H1 (cell line): ENCODE measurements around the gene EIF4E1B. TPM values are rescaled to one million over a fixed set of nuclear protein-coding genes. Genes with fewer than 3 reads are reported as not detected.

Source experiments
- CTCF ChIA-PET: fragments of 300-600 bp; sonication (Branson Sonifier 250); formaldehyde crosslinking; loops from one replicate; lab custom pipeline; 2021; ENCODE audit not compliant: partially characterized antibody; lab: Charles Lee
- POLR2A ChIA-PET: fragments of 300-600 bp; sonication (Branson Sonifier 250); formaldehyde crosslinking; loops from one replicate; lab custom pipeline; 2021; ENCODE audit warnings: inconsistent platforms; ENCODE audit not compliant: partially characterized antibody; lab: Charles Lee
- DNase-seq, 2 experiments: peaks; one replicate each; pipeline versions ENCODE4 v3.0.0 to v3.0.0-alpha.2; 2010 to 2022; ENCODE audit warnings: low spot score in 2 of 2, low read depth in 1 of 2, mixed read lengths in 1 of 2
- FAIRE-seq: peaks from 2 replicates; lab custom pipeline; 2011; peaks lifted over from hg19 to GRCh38; lab: Jason Lieb, UNC
- H2AFZ ChIP-seq: 2 replicates; pipeline ENCODE4 v1.8.1; 2012; ENCODE audit warnings: low read length, inconsistent platforms
- H2AK5ac ChIP-seq: 2 replicates; pipeline ENCODE4 v1.6.1; 2013; ENCODE audit warnings: low read depth, low read length
- H2BK120ac ChIP-seq: replicated peaks from 2 replicates; pipeline ENCODE3; 2013; ENCODE audit warnings: low read depth, low read length, inconsistent platforms
- H2BK12ac ChIP-seq: 2 replicates; pipeline ENCODE4 v1.6.1; 2013; ENCODE audit warnings: low read depth, low read length
- H2BK15ac ChIP-seq: 2 replicates; pipeline ENCODE4 v1.6.1; 2013; ENCODE audit warnings: low read length
- H2BK20ac ChIP-seq: 2 replicates; pipeline ENCODE4 v1.6.1; 2013; ENCODE audit warnings: low read length
- H2BK5ac ChIP-seq: 2 replicates; pipeline ENCODE4 v1.6.1; 2013; ENCODE audit warnings: low read depth, low read length
- H3K14ac ChIP-seq: 2 replicates; pipeline ENCODE4 v1.6.1; 2013; ENCODE audit warnings: inconsistent platforms; ENCODE audit not compliant: insufficient read length
- H3K18ac ChIP-seq: 2 replicates; pipeline ENCODE4 v1.6.1; 2013; ENCODE audit warnings: low read length; ENCODE audit errors: extremely low read depth
- H3K23ac ChIP-seq: 2 replicates; pipeline ENCODE4 v1.6.1; 2013; ENCODE audit warnings: inconsistent platforms; ENCODE audit not compliant: insufficient read length
- H3K23me2 ChIP-seq: 2 replicates; pipeline ENCODE4 v1.6.1; 2013; ENCODE audit warnings: low read depth, low read length
- H3K27ac ChIP-seq: 2 replicates; pipeline ENCODE4 v1.6.1; 2011; ENCODE audit warnings: low read depth, low read length, inconsistent platforms
- H3K27me3 ChIP-seq, 4 experiments: replicated peaks in 1 of 4; 1 replicate in 1 of 4; 2 replicates in 3 of 4; pipeline versions ENCODE4 v1.6.1 to v1.8.1; 2011 to 2013; ENCODE audit warnings: low read length in 3 of 4, mild to moderate bottlenecking in 3 of 4, inconsistent platforms in 2 of 4, mixed read lengths in 2 of 4, moderate library complexity in 1 of 4; ENCODE audit not compliant: control insufficient read depth in 3 of 4, insufficient read depth in 3 of 4; ENCODE audit errors: extremely low read depth in 1 of 4
- H3K36me3 ChIP-seq, 4 experiments: 2 replicates each; pipeline versions ENCODE4 v1.6.1 to v1.8.1; 2011 to 2013; ENCODE audit warnings: mild to moderate bottlenecking in 4 of 4, low read length in 3 of 4, moderate library complexity in 2 of 4, control low read depth in 1 of 4, inconsistent platforms in 1 of 4; ENCODE audit not compliant: insufficient read depth in 4 of 4, control insufficient read depth in 2 of 4
- H3K4ac ChIP-seq: replicated peaks from 2 replicates; pipeline ENCODE3; 2013; ENCODE audit warnings: low read length, low read depth, mixed read lengths, inconsistent platforms; ENCODE audit not compliant: insufficient read length
- H3K4me1 ChIP-seq, 4 experiments: replicated peaks in 1 of 4; 1 replicate in 1 of 4; 2 replicates in 3 of 4; pipeline versions ENCODE4 v1.6.1 to v1.8.1; 2011 to 2013; ENCODE audit warnings: low read length in 3 of 4, inconsistent platforms in 2 of 4, mixed read lengths in 1 of 4; ENCODE audit not compliant: insufficient read depth in 4 of 4, control insufficient read depth in 3 of 4
- H3K4me2 ChIP-seq, 2 experiments: 2 replicates each; pipeline versions ENCODE4 v1.6.1 to v1.8.1; 2011 to 2013; ENCODE audit warnings: low read depth in 2 of 2, low read length in 2 of 2, control low read depth in 1 of 2, inconsistent platforms in 1 of 2, mild to moderate bottlenecking in 1 of 2; ENCODE audit not compliant: insufficient read depth in 1 of 2
- H3K4me3 ChIP-seq, 4 experiments: fragments of 200-600, 300-600 bp in 1 of 4; sonication (generic), shearing (Covaris generic), sonication (Bioruptor Twin) in 1 of 4; 2 replicates each; pipeline versions ENCODE4 v1.5.1 to v1.8.1; 2011 to 2016; ENCODE audit warnings: low read length in 4 of 4, low read depth in 3 of 4, control low read depth in 2 of 4, inconsistent platforms in 2 of 4, mild to moderate bottlenecking in 2 of 4, mixed read lengths in 1 of 4, moderate library complexity in 1 of 4; ENCODE audit not compliant: insufficient read depth in 2 of 4; ENCODE audit errors: extremely low read depth in 1 of 4
- H3K56ac ChIP-seq: replicated peaks from 2 replicates; pipeline ENCODE3; 2013; ENCODE audit warnings: low read depth, mild to moderate bottlenecking, mixed read lengths, low read length, inconsistent platforms; ENCODE audit not compliant: insufficient read length
- H3K79me1 ChIP-seq: 2 replicates; pipeline ENCODE4 v1.6.1; 2013; ENCODE audit warnings: low read depth, low read length, control low read depth
- H3K79me2 ChIP-seq, 2 experiments: 2 replicates each; pipeline versions ENCODE4 v1.6.1 to v1.8.1; 2012 to 2013; ENCODE audit warnings: low read length in 2 of 2, mild to moderate bottlenecking in 2 of 2, inconsistent platforms in 1 of 2; ENCODE audit not compliant: insufficient read depth in 2 of 2, control insufficient read depth in 1 of 2
- H3K9ac ChIP-seq, 4 experiments: replicated peaks in 1 of 4; 1 replicate in 1 of 4; 2 replicates in 3 of 4; pipeline versions ENCODE4 v1.6.1 to v1.8.1; 2011 to 2013; ENCODE audit warnings: low read depth in 3 of 4, low read length in 3 of 4, control low read depth in 2 of 4, mild to moderate bottlenecking in 2 of 4, moderate library complexity in 2 of 4, inconsistent platforms in 1 of 4; ENCODE audit errors: extremely low read depth in 1 of 4
- H3K9me3 ChIP-seq, 2 experiments: 2 replicates each; pipeline versions ENCODE4 v1.6.1 to v1.8.1; 2012 to 2013; ENCODE audit warnings: mild to moderate bottlenecking in 2 of 2, moderate library complexity in 2 of 2, control low read depth in 1 of 2, inconsistent platforms in 1 of 2, low read depth in 1 of 2, low read length in 1 of 2, mixed read lengths in 1 of 2; ENCODE audit not compliant: insufficient read depth in 2 of 2
- H4K20me1 ChIP-seq, 2 experiments: replicated peaks in 1 of 2; 2 replicates each; pipeline versions ENCODE3 to v1.8.1; 2011 to 2013; ENCODE audit warnings: inconsistent platforms in 2 of 2, low read length in 2 of 2, mild to moderate bottlenecking in 1 of 2; ENCODE audit not compliant: insufficient read depth in 2 of 2, control insufficient read depth in 1 of 2
- H4K5ac ChIP-seq: 2 replicates; pipeline ENCODE4 v1.6.1; 2013; ENCODE audit warnings: low read length, low read depth, mixed read lengths, inconsistent platforms; ENCODE audit not compliant: insufficient read length
- H4K8ac ChIP-seq: 2 replicates; pipeline ENCODE4 v1.8.0; 2013; ENCODE audit warnings: mild to moderate bottlenecking, moderate library complexity, low read length, inconsistent platforms; ENCODE audit not compliant: insufficient read depth; ENCODE audit errors: extremely low read depth
- H4K91ac ChIP-seq: replicated peaks from 2 replicates; pipeline ENCODE3; 2013; ENCODE audit warnings: low read length, mixed read lengths, inconsistent platforms; ENCODE audit not compliant: insufficient read length
- WGBS, 2 experiments: shearing (Covaris generic) in 1 of 2; methylation state at CpG; one replicate each; pipeline versions ENCODE4 v1.1.6 to v1.1.7; 2013 to 2015; ENCODE audit warnings: low lambda C conversion rate in 2 of 2, mixed read lengths in 2 of 2, inconsistent platforms in 1 of 2, low coverage in 1 of 2, missing lambda C conversion rate in 1 of 2; ENCODE audit not compliant: insufficient replicate concordance in 2 of 2, insufficient coverage in 1 of 2, insufficient read length in 1 of 2; ENCODE audit errors: extremely low coverage in 1 of 2, missing lambda C conversion rate in 1 of 2; 5-methylcytosine and 5-hydroxymethylcytosine counted together
- polyA plus RNA-seq, 7 experiments: library from polyadenylated mRNA; depleted of rRNA in 3 of 7; stranded (reverse) in 5 of 7; unstranded in 2 of 7; fragments of >200 nt in 5 of 7; fragments of 200-250 nt in 2 of 7; gene quantifications; 1 replicate in 5 of 7; 2 replicates in 1 of 7; 4 replicates in 1 of 7; pipeline versions ENCODE4 v1.2.1 to v1.2.3, GENCODE V29; 2011 to 2013; ENCODE audit warnings: missing spikeins in 2 of 7, mixed read lengths in 2 of 7
- total RNA-seq: library from RNA; stranded (reverse); fragmentation: NEBNext Ultra II Directional; extraction: Animal tissue kit (Norgen Biotek cat#: 25700); gene quantifications from 2 replicates; pipeline ENCODE4 v1.2.1, GENCODE V29; 2021

Gene EIF4E1B
- total and polyA plus RNA-seq, 2 of the 8 experiments (the other 6 are each of a cell fraction or from before 2014, with no cell fraction given) = 0.97 to 1.3 TPM

GRCh38 chr5:176630681-176631222 is 277 bp downstream of the EIF4E1B start:
- H3K4me2 ChIP-seq = peak overlapping the region; percentile 89 to 100
- CTCF ChIA-PET = interaction anchor here (0.7 to 2.5 kb wide), 11 partner anchors 9 to 78 kb away, joined by 3 to 10 read pairs (median 3); no protein-coding TSS in a partner anchor
- H3K36me3 ChIP-seq = no peaks in the 10 kb centered on the region
- H2AK5ac ChIP-seq = no peak overlapping the region
- H2BK120ac ChIP-seq = no peak overlapping the region
- no peak overlapping the region for H3K14ac ChIP-seq
- no peak overlapping the region for H3K23ac ChIP-seq
- no peak overlapping the region for H3K4ac ChIP-seq
- DNase-seq = no peak
- H3K79me1 ChIP-seq = no peaks in the 10 kb centered on the region
- H4K5ac ChIP-seq = no peak overlapping the region
- peaks cover 8 to 34% (median 11%) of the 10 kb centered on the region in 4 experiments for H3K4me1 ChIP-seq
- H3K9me3 ChIP-seq = peaks cover 0 to 3% of the 10 kb centered on the region in 2 experiments; a peak in 1 of 4 replicates
- no peak overlapping the region for H3K56ac ChIP-seq
- 23% methylated on average over 18 of the region's 20 CpGs; no CpG with 5 or more reads in 1 of the 2 experiments for WGBS, 2 experiments
- H2BK20ac ChIP-seq = no peak overlapping the region
- no peak overlapping the region for H3K27ac ChIP-seq
- no peak for FAIRE-seq
- H3K23me2 ChIP-seq = peaks cover 16% of the 10 kb centered on the region
- H3K27me3 ChIP-seq = peaks cover 3 to 40% (median 34%) of the 10 kb centered on the region in 4 experiments
- no peak overlapping the region for H2BK5ac ChIP-seq
- no peak overlapping the region for H2AFZ ChIP-seq
- no peak overlapping the region for H2BK12ac ChIP-seq
- no peaks in the 10 kb centered on the region for H3K79me2 ChIP-seq
- no peak overlapping the region for H2BK15ac ChIP-seq
- peak overlapping the region; percentile 81 to 89 (median 84) for H3K4me3 ChIP-seq
- H4K8ac ChIP-seq = no peak overlapping the region
- no peak overlapping the region for H3K18ac ChIP-seq
- 0 out of 7 replicates have a peak overlapping the region, but pooled peaks of 1 of the 4 experiments have one; percentile 4 for H3K9ac ChIP-seq
- H4K91ac ChIP-seq = no peak overlapping the region
- H4K20me1 ChIP-seq = peaks cover 0 to 3% of the 10 kb centered on the region in 2 experiments
- POLR2A ChIA-PET = interaction anchor here (1.0 to 2.7 kb wide), 13 partner anchors 9 to 97 kb away, joined by 3 to 19 read pairs (median 3); partner anchors contain the start of genes RNF44 and TSPAN17
